ENCODE data around the gene FAM3C. TPM values are rescaled to one million over a fixed set of nuclear protein-coding genes. Genes with fewer than 3 reads are reported as not detected.

Gene FAM3C
- total RNA-seq, 1 experiment from 2014 or later: 26.1 TPM

GRCh38 chr7:121384265-121384664 lies 11.8 kb downstream of the FAM3C start:
- no peak for DNase-seq
- peaks cover 39% of the 10 kb centered on the region for H3K4me1 ChIP-seq (ENCODE audit: low read length)
- no peak overlapping the region for H3K9ac ChIP-seq (ENCODE audit: low read length)
- 0 out of 2 replicates have a peak, but pooled peaks cover 4% of the 10 kb centered on the region for H3K36me3 ChIP-seq (ENCODE audit: insufficient read depth, low read length)
- no peaks in the 10 kb centered on the region for H3K9me3 ChIP-seq (ENCODE audit: low read length)
- H3K9me2 ChIP-seq (replicated peaks; ENCODE audit: insufficient read depth, low read length): no peaks in the 10 kb centered on the region
- no peaks in the 10 kb centered on the region for H3K27me3 ChIP-seq (ENCODE audit: low read length)
- H3K27ac ChIP-seq (ENCODE audit: low read length): no peak overlapping the region
- no peak overlapping the region for H3K4me3 ChIP-seq (ENCODE audit: low read length)
- H3K79me2 ChIP-seq (ENCODE audit: low read length): peaks cover 81% of the 10 kb centered on the region
- no peak overlapping the region for H2AFZ ChIP-seq (ENCODE audit: low read length)
- H4K20me1 ChIP-seq (ENCODE audit: insufficient read depth, low read depth, low read length): peaks cover 14% of the 10 kb centered on the region
- H3K4me2 ChIP-seq (ENCODE audit: low read depth, low read length, poor library complexity, severe bottlenecking): no peak overlapping the region

- H3K9me2 ChIP-seq (replicated peaks; ENCODE audit: insufficient read depth, low read length): no peaks in the 10 kb centered on the region
- no peak overlapping the region for H3K27ac ChIP-seq (ENCODE audit: low read length)
- no peak overlapping the region for H3K4me2 ChIP-seq (ENCODE audit: low read depth, low read length, poor library complexity, severe bottlenecking)
- no peak for DNase-seq
- no peak overlapping the region for H2AFZ ChIP-seq (ENCODE audit: low read length)
- H3K79me2 ChIP-seq (ENCODE audit: low read length): peaks cover 73% of the 10 kb centered on the region
- H3K4me3 ChIP-seq (ENCODE audit: low read length): no peak overlapping the region
- H3K4me1 ChIP-seq (ENCODE audit: low read length): peaks cover 39% of the 10 kb centered on the region
- no peaks in the 10 kb centered on the region for H3K9me3 ChIP-seq (ENCODE audit: low read length)
- H3K27me3 ChIP-seq (ENCODE audit: low read length): no peaks in the 10 kb centered on the region
- no peak overlapping the region for H3K9ac ChIP-seq (ENCODE audit: low read length)
- H3K36me3 ChIP-seq (ENCODE audit: insufficient read depth, low read length): 0 out of 2 replicates have a peak, but pooled peaks cover 4% of the 10 kb centered on the region
- H4K20me1 ChIP-seq (ENCODE audit: insufficient read depth, low read depth, low read length): peaks cover 12% of the 10 kb centered on the region
Observed at GRCh38 chr7:121383235-121383910, 12.7 kb downstream of the FAM3C start.

- Histone ChIP-seq H3K36me3 (ENCODE audit: insufficient read depth, low read length) (0 out of 2 replicates have a peak, but pooled peaks cover 4% of the 10 kb centered on the region), H3K9me2 (replicated peaks; ENCODE audit: insufficient read depth, low read length) (no peaks in the 10 kb centered on the region), H3K27me3 (ENCODE audit: low read length) (no peaks in the 10 kb centered on the region), H3K79me2 (ENCODE audit: low read length) (peaks cover 64% of the 10 kb centered on the region), H3K27ac (ENCODE audit: low read length) (no peak overlapping the region), H3K4me1 (ENCODE audit: low read length) (peaks cover 39% of the 10 kb centered on the region), H4K20me1 (ENCODE audit: insufficient read depth, low read depth, low read length) (peaks cover 8% of the 10 kb centered on the region), H2AFZ (ENCODE audit: low read length) (no peak overlapping the region), H3K4me3 (ENCODE audit: low read length) (no peak overlapping the region), H3K9me3 (ENCODE audit: low read length) (no peaks in the 10 kb centered on the region), H3K4me2 (ENCODE audit: low read depth, low read length, poor library complexity, severe bottlenecking) (no peak overlapping the region), H3K9ac (ENCODE audit: low read length) (no peak overlapping the region)
- DNase-seq: no peak
Observed at GRCh38 chr7:121382473-121382872, 13.6 kb downstream of the FAM3C start.

- Histone ChIP-seq H3K36me3 (ENCODE audit: insufficient read depth, low read length) (peaks cover 4% of the 10 kb centered on the region; the same call in 1 of the 2 replicates), H3K27ac (ENCODE audit: low read length) (no peak overlapping the region), H3K9me2 (replicated peaks; ENCODE audit: insufficient read depth, low read length) (no peaks in the 10 kb centered on the region), H3K4me3 (ENCODE audit: low read length) (no peak overlapping the region), H2AFZ (ENCODE audit: low read length) (no peak overlapping the region), H3K9me3 (ENCODE audit: low read length) (no peaks in the 10 kb centered on the region), H3K79me2 (ENCODE audit: low read length) (peaks cover 41% of the 10 kb centered on the region), H3K27me3 (ENCODE audit: low read length) (no peaks in the 10 kb centered on the region), H3K4me2 (ENCODE audit: low read depth, low read length, poor library complexity, severe bottlenecking) (no peak overlapping the region), H4K20me1 (ENCODE audit: insufficient read depth, low read depth, low read length) (no peaks in the 10 kb centered on the region), H3K4me1 (ENCODE audit: low read length) (peaks cover 26% of the 10 kb centered on the region), H3K9ac (ENCODE audit: low read length) (no peak overlapping the region)
- DNase-seq: no peak
Observed at GRCh38 chr7:121379930-121380329, 16.2 kb downstream of the FAM3C start.

- H3K4me2 ChIP-seq (ENCODE audit: low read depth, low read length, poor library complexity, severe bottlenecking): no peak overlapping the region
Observed at GRCh38 chr7:121376979-121377378, 19.1 kb downstream of the FAM3C start.

GRCh38 chr7:121373177-121373576 lies 22.9 kb downstream of the FAM3C start:
- Histone ChIP-seq H3K79me2 (ENCODE audit: low read length) (peaks cover 11% of the 10 kb centered on the region; the same call in 1 of the 2 replicates), H3K9me2 (replicated peaks; ENCODE audit: insufficient read depth, low read length) (no peaks in the 10 kb centered on the region), H3K4me3 (ENCODE audit: low read length) (no peak overlapping the region), H2AFZ (ENCODE audit: low read length) (no peak overlapping the region), H3K36me3 (ENCODE audit: insufficient read depth, low read length) (no peaks in the 10 kb centered on the region; the same call in 1 of the 2 replicates), H4K20me1 (ENCODE audit: insufficient read depth, low read depth, low read length) (no peaks in the 10 kb centered on the region), H3K4me1 (ENCODE audit: low read length) (peaks cover 45% of the 10 kb centered on the region), H3K27me3 (ENCODE audit: low read length) (no peaks in the 10 kb centered on the region), H3K9ac (ENCODE audit: low read length) (no peak overlapping the region), H3K4me2 (ENCODE audit: low read depth, low read length, poor library complexity, severe bottlenecking) (peak overlapping the region; percentile 54), H3K27ac (ENCODE audit: low read length) (peak overlapping the region; percentile 61), H3K9me3 (ENCODE audit: low read length) (no peaks in the 10 kb centered on the region)
- peak; percentile 52 for DNase-seq

More at GRCh38 chr7:121376979-121377378, 19.1 kb downstream of the FAM3C start:
- no peaks in the 10 kb centered on the region for H3K9me3 ChIP-seq (ENCODE audit: low read length)
- no peaks in the 10 kb centered on the region for H3K27me3 ChIP-seq (ENCODE audit: low read length)
- H3K9ac ChIP-seq (ENCODE audit: low read length): no peak overlapping the region
- H3K79me2 ChIP-seq (ENCODE audit: low read length): peaks cover 23% of the 10 kb centered on the region
- H4K20me1 ChIP-seq (ENCODE audit: insufficient read depth, low read depth, low read length): no peaks in the 10 kb centered on the region
- no peak overlapping the region for H2AFZ ChIP-seq (ENCODE audit: low read length)
- peaks cover 26% of the 10 kb centered on the region for H3K4me1 ChIP-seq (ENCODE audit: low read length)
- H3K27ac ChIP-seq (ENCODE audit: low read length): no peak overlapping the region
- no peak for DNase-seq
- no peaks in the 10 kb centered on the region for H3K9me2 ChIP-seq (replicated peaks; ENCODE audit: insufficient read depth, low read length)
- no peaks in the 10 kb centered on the region; the same call in 1 of the 2 replicates for H3K36me3 ChIP-seq (ENCODE audit: insufficient read depth, low read length)
- H3K4me3 ChIP-seq (ENCODE audit: low read length): no peak overlapping the region

- H3K79me2 ChIP-seq (ENCODE audit: low read length): peaks cover 11% of the 10 kb centered on the region; the same call in 1 of the 2 replicates
- H3K4me2 ChIP-seq (ENCODE audit: low read depth, low read length, poor library complexity, severe bottlenecking): peak overlapping the region; percentile 54
- 0 out of 2 replicates have a peak overlapping the region, but pooled peaks have one; percentile 9 for H3K4me3 ChIP-seq (ENCODE audit: low read length)
- H3K4me1 ChIP-seq (ENCODE audit: low read length): peaks cover 45% of the 10 kb centered on the region
- no peak overlapping the region for H2AFZ ChIP-seq (ENCODE audit: low read length)
- no peaks in the 10 kb centered on the region for H3K9me2 ChIP-seq (replicated peaks; ENCODE audit: insufficient read depth, low read length)
- no peaks in the 10 kb centered on the region; the same call in 1 of the 2 replicates for H3K36me3 ChIP-seq (ENCODE audit: insufficient read depth, low read length)
- no peak overlapping the region for H3K9ac ChIP-seq (ENCODE audit: low read length)
- H3K9me3 ChIP-seq (ENCODE audit: low read length): no peaks in the 10 kb centered on the region
- H3K27me3 ChIP-seq (ENCODE audit: low read length): no peaks in the 10 kb centered on the region
- peak overlapping the region; percentile 61 for H3K27ac ChIP-seq (ENCODE audit: low read length)
- DNase-seq: peak; percentile 67
- H4K20me1 ChIP-seq (ENCODE audit: insufficient read depth, low read depth, low read length): no peaks in the 10 kb centered on the region
Observed at GRCh38 chr7:121372376-121373010, 23.6 kb downstream of the FAM3C start.

GRCh38 chr7:121371883-121372282 lies 24.2 kb downstream of the FAM3C start:
- Histone ChIP-seq H3K4me3 (ENCODE audit: low read length) (no peak overlapping the region), H3K4me1 (ENCODE audit: low read length) (peaks cover 45% of the 10 kb centered on the region), H3K36me3 (ENCODE audit: insufficient read depth, low read length) (no peaks in the 10 kb centered on the region; the same call in 1 of the 2 replicates), H3K27me3 (ENCODE audit: low read length) (no peaks in the 10 kb centered on the region), H2AFZ (ENCODE audit: low read length) (no peak overlapping the region), H3K9me2 (replicated peaks; ENCODE audit: insufficient read depth, low read length) (no peaks in the 10 kb centered on the region), H4K20me1 (ENCODE audit: insufficient read depth, low read depth, low read length) (no peaks in the 10 kb centered on the region), H3K79me2 (ENCODE audit: low read length) (peaks cover 11% of the 10 kb centered on the region; the same call in 1 of the 2 replicates), H3K9ac (ENCODE audit: low read length) (no peak overlapping the region), H3K27ac (ENCODE audit: low read length) (peak overlapping the region; percentile 61), H3K4me2 (ENCODE audit: low read depth, low read length, poor library complexity, severe bottlenecking) (peak overlapping the region; percentile 54), H3K9me3 (ENCODE audit: low read length) (no peaks in the 10 kb centered on the region)
- no peak for DNase-seq
